KOPT-K1 (cell line): ENCODE measurements around the gene ADORA1.

Source experiments
- H3K27ac ChIP-seq: fragments of 200-600 bp; sonication (generic); 2 replicates; pipeline ENCODE4 v1.5.1; 2016; ENCODE audit warnings: antibody characterized with exemption, mild to moderate bottlenecking, low read depth, low read length; ENCODE audit not compliant: poor library complexity, severe bottlenecking
- H3K36me3 ChIP-seq: fragments of 200-600 bp; sonication (generic); 2 replicates; pipeline ENCODE4 v1.5.1; 2017; ENCODE audit warnings: antibody characterized with exemption, mild to moderate bottlenecking, low read length, moderate library complexity; ENCODE audit not compliant: insufficient read depth
- H3K9me3 ChIP-seq: fragments of 200-600 bp; sonication (generic); 2 replicates; pipeline ENCODE4 v1.5.1; 2017; ENCODE audit warnings: antibody characterized with exemption, low read length, mild to moderate bottlenecking; ENCODE audit not compliant: insufficient read depth, poor library complexity, severe bottlenecking

ADORA1 gene

DNA sequence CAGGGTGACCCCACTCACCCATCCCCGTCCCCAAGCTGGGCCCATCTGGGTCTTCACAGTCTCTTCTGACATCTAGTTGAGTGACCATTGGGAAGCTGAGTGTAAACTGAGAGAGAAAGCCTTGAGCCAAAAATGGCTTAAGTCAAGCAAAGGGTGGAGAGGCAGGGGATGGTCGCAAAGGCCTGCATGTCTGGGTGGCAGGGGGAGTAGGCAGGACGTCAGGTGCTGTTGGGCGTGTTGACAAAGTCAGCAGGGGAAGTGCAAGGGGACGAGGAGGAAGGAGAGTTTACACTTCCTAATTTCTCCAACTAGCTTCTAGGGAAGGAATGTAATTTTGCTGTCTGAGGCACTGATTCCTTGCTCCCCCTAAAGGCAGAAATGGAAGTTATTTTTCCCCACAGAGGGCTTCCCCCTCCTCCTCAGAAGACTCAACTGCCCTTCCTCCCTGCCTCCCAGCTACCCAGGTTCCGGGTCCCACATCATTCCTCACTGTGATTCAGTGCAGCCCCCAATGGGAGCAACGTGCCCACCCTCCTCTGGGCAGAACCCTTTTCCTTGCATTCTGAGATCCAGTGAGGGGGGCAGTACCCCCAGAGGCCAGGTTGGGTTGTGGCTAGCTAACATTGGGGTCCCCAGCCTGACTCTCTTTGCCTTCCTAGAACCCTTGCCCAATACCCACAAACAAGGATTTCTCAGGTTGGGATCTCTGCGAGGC, 1.2 kb upstream of the ADORA1 start:
- Histone ChIP-seq H3K27ac (no peak overlapping the region), H3K9me3 (no peaks in the 10 kb centered on the region), H3K36me3 (no peaks in the 10 kb centered on the region)

DNA sequence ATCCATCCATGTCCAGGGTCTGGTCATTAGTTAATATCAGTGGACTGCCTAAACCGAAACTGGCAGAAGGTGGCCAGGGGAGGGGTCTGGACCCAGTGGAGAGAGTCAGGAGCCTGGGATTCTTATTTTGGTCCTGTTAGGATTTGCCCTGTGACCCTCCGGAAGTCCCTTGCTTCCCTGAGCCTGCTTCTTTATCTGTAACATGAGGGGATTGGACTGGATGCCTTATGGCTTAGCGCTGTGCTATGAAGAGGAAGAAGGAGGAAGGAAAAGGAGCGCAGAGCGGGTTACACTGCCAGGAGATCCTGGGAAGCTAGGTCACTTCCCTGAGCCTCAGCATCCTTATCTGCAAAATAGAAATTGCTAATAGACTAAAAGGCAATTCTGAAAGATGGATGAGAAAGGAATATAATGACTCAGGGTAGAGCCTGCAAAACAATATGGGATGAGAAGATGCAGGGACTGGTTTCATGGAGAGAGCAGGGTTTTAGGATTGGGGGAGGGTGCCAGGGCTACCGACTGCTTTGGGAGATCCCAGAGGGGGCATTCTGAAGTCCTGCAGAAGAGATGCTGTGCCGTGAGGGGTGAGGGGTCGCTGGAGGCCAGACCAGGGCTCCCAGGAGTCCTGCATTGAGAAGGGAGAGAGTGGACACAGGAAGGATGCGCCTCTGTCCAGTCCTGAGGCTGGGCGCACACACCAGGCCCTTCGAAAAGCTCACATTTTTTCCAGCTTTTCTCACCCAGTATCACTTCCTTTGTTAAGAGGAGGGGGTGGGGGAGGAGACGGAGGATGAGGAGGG, 460 bp upstream of the ADORA1 start:
- Histone ChIP-seq H3K36me3 (no peaks in the 10 kb centered on the region), H3K9me3 (no peaks in the 10 kb centered on the region), H3K27ac (no peak overlapping the region)

GRCh38 chr1:203128431-203128715, 847 bp downstream of the ADORA1 start:
- Histone ChIP-seq H3K36me3 (no peaks in the 10 kb centered on the region), H3K27ac (no peak overlapping the region), H3K9me3 (no peaks in the 10 kb centered on the region)

DNA sequence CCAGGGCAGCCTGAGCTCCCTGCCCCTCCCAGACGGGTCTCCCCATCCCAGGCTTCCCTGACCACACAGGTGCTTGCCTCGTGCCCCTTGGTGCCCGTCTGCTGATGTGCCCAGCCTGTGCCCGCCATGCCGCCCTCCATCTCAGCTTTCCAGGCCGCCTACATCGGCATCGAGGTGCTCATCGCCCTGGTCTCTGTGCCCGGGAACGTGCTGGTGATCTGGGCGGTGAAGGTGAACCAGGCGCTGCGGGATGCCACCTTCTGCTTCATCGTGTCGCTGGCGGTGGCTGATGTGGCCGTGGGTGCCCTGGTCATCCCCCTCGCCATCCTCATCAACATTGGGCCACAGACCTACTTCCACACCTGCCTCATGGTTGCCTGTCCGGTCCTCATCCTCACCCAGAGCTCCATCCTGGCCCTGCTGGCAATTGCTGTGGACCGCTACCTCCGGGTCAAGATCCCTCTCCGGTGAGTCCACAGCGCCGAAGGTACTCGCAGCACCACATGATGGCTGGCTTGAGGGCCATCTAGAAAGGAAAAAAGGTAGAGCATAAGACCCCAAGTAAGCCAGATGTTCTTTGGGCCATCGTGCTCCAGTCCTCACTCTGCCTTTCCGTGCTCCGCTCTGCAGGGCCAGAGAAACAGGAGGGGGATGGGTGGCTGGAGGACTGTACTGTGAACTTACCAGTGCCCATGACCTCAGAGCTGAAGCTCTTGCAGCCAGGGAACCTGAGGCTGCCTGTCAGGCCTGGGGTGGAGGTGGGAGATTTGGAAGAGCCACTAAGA, 1.4 kb downstream of the ADORA1 start:
- Histone ChIP-seq H3K9me3 (no peaks in the 10 kb centered on the region), H3K36me3 (no peaks in the 10 kb centered on the region), H3K27ac (no peak overlapping the region)

DNA sequence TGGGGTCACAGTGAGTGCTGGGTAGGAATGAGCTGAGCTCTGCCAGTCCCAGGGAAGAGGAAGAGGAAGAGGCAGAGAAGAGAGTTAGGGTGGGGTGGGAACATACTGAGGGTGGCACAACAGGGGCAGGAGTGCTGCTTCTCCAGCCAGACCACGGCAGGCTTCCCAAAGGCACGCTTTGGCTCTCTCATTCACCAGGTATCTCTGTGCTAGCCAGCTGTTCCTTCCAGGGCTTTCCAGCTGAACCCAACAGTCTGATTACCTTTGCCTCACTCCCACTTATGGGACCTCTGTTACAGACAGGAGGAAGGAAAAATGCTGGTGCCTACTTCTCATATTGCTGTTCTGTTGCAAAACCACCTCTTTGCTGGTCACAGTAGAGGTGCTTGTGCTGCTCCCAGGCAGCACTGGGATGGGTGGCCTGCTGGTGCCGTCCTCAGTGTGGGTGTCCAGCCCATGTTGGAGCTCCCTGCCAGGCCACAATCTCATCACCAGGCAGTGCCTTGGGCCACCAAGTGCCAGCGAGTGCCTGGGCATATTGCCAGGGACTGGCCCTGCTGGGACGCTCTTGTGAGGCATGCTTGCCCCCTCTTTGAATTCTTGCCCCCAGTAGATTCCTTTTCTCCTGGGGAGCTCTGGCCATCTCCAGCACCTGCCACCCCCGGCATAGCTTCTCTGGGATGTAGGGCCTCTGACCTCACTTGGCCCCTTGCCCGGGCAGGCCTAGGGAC, 2.1 kb downstream of the ADORA1 start:
- H3K9me3 ChIP-seq = no peaks in the 10 kb centered on the region
- H3K27ac ChIP-seq = no peak overlapping the region

GRCh38 chr1:203130358-203130985, 2.9 kb downstream of the ADORA1 start:
- no peaks in the 10 kb centered on the region for H3K36me3 ChIP-seq
- no peaks in the 10 kb centered on the region for H3K9me3 ChIP-seq
- H3K27ac ChIP-seq = no peak overlapping the region

More for the DNA sequence above, 2.1 kb downstream of the ADORA1 start:
- H3K36me3 ChIP-seq = no peaks in the 10 kb centered on the region

DNA sequence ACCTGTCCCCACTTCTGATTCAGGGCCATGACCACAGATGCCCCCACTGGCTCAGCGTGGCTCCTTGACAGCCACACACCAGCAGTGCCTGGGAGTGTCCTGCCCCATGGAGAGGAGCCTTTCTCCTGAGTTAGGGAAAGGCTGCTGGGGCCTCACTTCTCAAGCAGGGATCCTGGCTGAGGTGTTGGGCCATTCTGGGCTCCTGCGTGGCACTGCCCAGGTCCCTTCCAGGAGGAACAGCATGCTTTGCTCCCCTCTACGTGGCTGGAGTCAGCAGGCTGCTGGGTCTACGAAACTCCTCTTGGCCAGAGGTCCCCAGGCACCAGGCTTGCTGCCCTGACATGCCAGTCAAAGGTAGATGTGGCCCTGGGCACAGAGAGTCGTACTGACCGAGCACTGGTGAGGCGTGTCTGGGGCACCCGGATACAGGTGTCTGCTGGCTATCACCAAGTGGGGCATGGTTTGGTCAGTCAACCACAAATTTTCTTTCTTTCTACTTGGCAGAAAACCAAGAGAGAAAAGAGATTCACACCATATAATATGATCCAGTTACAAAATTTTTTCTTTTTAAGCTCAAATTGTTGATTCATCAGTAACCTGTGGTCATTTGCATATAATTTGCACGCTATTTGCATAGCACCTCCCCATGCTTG, 4.1 kb downstream of the ADORA1 start:
- H3K9me3 ChIP-seq = no peaks in the 10 kb centered on the region
- no peak overlapping the region for H3K27ac ChIP-seq
- H3K36me3 ChIP-seq = no peaks in the 10 kb centered on the region

DNA sequence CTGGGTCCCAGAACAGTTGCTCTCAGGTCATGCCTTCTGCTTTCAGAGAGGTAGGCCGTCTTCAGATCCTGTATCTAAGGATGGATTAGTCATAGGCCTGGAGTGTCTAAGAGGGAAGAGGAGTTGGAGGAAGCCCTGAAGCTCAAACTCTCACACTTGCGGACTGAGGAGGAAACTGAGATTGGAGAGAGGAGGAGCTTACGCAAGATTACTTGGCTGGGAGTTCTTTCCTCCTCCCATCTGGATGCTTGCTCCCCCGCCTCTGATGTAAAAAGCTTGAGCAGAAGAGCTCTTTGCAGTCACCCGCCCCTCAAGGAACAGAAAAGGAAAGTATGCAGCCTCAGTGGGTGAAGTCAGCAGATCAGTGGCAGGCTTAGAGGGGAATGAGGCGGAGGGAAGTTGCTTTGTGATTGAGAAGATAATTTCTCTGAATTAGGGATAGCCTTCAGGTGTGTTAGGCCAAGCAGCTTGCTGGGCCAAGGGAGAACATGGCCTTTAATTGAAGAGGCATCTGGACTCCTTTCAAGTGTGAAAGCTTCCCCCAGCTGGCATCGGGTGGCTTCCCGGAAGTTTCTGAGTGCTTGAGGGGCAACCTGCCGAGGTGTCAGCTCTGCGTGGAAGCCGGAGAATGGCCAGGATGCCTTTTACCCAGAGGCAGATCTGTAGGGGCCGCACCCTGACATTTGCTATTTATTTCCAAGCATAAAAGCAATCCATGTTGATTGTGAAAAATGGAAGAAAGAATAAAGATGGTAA, 6.6 kb downstream of the ADORA1 start:
- H3K27ac ChIP-seq = no peak overlapping the region
- no peaks in the 10 kb centered on the region for H3K9me3 ChIP-seq
- H3K36me3 ChIP-seq = no peaks in the 10 kb centered on the region

DNA sequence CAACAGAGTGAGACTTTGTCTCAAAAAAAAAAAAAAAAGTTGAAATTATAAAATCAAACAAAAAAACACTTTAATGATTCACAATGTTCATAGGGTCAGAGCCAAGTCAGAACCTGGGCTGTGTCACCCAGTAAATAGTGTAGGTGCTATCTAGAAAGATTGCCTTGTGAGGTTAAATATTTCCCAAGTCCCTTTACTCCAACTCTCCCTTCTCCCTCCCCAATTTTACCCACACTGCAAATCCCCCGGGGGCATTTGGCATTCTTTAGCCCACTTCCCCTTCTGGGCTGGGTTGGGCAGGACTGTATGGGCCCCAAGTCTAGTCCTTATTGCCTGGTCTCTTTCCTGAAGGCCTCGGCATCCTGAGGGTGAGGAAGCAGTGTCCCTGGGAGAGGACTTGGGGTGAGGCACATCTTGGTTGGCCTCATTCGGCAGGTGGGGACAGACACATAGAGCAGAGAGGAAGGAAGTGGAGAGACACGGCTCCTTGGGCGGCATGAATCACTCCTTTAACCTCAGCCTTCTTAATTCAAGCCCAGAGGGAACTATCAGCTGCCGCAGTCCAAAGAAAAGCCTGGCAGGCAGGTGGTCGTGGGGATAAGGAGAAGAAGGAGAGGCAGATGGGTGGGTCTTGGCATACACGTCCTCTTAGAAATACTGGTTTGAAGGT, 8.2 kb downstream of the ADORA1 start:
- no peaks in the 10 kb centered on the region for H3K36me3 ChIP-seq
- H3K27ac ChIP-seq = no peak overlapping the region
- no peaks in the 10 kb centered on the region for H3K9me3 ChIP-seq

DNA sequence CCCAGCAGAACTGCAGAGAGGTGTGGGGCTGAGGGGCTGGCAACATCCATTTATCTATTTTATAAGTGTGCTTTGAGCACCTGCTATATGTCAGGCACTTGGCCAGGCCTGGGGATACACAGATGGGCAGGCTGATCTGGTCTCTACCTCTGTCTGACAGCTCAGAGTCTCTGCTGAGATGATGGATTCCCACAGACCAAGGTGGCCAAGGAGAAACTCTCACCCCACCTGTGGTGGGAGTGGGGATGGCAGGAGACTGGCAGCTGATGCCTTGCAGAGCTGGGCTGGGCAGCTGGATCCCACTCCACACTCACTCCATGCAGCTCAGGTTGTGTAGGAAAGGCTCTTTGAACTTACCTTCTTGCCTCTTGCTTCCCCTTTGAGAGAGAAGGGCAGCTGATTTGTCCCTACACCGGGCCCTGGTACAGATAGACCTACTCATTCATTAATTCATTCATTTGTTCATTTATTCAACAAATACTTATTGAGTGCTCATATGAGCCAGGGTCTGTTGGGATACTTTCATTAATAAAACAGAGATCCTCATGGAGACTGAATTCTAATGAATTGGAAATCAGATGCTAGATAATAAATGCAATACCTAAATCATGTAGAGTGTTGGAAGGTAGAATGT, 9.0 kb downstream of the ADORA1 start:
- H3K27ac ChIP-seq = no peak overlapping the region
- no peaks in the 10 kb centered on the region for H3K36me3 ChIP-seq
- H3K9me3 ChIP-seq = no peaks in the 10 kb centered on the region

DNA sequence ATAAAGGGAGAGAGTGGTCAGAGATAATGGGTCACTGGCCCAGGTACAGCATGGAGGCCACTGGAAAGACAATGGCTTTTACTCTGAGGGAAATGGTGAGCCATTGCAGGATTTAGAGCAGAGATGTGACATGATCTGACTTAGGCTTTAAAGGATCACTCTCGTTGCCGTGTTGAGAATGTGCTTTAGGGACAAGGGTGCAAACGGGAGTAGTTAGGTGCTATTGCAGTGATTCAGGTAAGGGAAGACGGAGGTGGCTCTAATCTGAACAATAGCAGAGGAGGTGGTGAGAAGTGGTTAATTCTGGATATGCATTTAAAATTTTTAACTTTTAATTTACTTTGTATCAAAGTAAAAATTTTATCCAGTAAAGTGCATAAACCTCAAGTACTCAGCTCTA, 9.8 kb downstream of the ADORA1 start:
- no peaks in the 10 kb centered on the region for H3K9me3 ChIP-seq
- H3K36me3 ChIP-seq = no peaks in the 10 kb centered on the region
- H3K27ac ChIP-seq = no peak overlapping the region

GRCh38 chr1:203138066-203138465, 10.5 kb downstream of the ADORA1 start:
- Histone ChIP-seq H3K36me3 (no peaks in the 10 kb centered on the region), H3K27ac (no peak overlapping the region), H3K9me3 (no peaks in the 10 kb centered on the region)

DNA sequence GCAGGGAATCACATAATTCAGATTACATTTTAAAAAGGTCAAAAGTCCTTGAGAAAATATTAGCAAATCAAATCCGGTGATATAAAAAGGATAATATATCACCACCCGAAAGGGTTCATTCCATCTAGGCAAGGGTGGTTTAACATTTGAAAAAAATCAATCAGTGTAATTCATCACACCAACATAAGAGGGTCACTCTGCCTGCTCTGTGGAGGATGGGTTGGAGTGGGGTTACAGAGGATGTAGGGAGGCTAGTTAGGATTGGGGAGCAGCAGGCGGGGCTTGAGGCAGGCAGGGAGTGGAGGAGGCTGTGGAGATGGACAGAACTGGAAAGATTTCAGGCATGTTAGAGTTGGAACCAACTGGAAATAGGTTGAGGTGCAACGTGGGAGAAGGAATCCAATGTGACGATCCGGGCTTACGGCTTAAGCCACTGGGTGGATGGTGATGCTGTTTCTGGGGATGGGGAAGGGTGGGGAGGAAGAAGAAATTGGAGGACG, 12.5 kb downstream of the ADORA1 start:
- Histone ChIP-seq H3K9me3 (no peaks in the 10 kb centered on the region), H3K36me3 (no peaks in the 10 kb centered on the region), H3K27ac (no peak overlapping the region)
